GM21737 (cell line): ENCODE results near the gene KAZALD1.
A peak's percentile ranks its signal among the peaks of the same experiment; 100 is the strongest.

Source experiments
- ATAC-seq: cut with Tn5 transposase; IDR thresholded peaks from one replicate; pipeline ENCODE4 v1.9.1; 2021; ENCODE audit warnings: mild to moderate bottlenecking, moderate library complexity; ENCODE audit not compliant: unreplicated experiment

The KAZALD1 gene, protein sequence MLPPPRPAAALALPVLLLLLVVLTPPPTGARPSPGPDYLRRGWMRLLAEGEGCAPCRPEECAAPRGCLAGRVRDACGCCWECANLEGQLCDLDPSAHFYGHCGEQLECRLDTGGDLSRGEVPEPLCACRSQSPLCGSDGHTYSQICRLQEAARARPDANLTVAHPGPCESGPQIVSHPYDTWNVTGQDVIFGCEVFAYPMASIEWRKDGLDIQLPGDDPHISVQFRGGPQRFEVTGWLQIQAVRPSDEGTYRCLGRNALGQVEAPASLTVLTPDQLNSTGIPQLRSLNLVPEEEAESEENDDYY

DNA sequence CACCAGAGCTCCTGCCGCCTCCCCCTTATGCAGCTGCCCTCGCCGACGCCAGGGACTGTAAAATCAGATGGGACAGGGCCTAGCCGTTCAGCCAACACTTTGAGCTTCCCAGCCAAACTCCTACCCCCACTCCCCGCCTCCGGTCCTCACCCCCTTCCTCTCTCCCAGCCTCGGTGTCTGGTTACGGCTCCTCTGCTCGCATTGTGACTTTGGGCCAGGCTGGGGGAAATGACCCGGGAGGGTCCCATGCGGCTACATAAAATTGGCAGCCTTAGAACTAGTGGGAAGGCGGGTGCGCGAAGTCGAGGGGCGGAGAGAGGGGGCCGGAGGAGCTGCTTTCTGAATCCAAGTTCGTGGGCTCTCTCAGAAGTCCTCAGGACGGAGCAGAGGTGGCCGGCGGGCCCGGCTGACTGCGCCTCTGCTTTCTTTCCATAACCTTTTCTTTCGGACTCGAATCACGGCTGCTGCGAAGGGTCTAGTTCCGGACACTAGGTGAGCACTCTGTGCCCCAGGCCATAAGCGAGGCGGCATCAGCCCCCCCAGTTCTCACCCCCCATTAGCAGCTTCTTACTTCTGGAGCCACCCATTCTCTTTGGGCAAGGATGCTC, at the start of gene KAZALD1:
TSS of gene KAZALD1 (plus strand) at position 366 of the 608 bp plus-strand sequence. CDS start 604 bp downstream, outside the sequence.
- no peak for ATAC-seq

GRCh38 chr10:101012525-101013364, 49.0 kb upstream of the KAZALD1 start:
- peak; percentile 85 for ATAC-seq

- ATAC-seq, result no peak
Measured at GRCh38 chr10:101013365-101013825, 48.4 kb upstream of the KAZALD1 start.

DNA sequence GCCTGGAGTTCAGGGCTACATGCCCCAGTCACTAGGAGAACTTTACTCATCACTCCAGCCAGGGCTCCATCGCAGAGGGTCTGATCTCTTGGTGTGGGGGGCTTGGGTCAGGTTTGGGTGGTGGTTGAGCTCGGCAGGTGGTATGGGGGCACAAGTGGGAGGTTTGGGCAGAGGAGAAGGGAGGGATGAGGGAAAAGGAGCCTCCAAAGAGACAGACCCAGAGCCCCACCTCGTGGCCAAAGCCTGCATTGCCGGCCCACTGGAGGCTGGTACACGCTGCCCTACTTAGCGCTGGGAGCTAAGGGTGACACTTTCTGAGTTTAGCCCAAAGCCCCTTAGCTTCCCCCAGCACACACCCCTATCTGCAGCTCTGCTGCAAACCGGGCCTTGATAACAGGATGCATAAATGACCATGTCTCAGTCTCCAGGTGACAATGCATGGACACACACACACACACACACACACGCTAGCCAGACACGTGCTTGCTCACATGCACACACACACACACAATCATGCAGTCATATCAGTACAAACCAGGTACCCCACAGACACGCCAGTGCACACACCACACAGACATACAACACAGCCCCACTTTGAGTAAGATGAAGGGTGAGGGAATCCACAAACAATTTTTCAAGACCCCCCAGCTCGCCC, 47.4 kb upstream of the KAZALD1 start:
- peak; percentile 44 for ATAC-seq

GRCh38 chr10:101014966-101015581, 46.7 kb upstream of the KAZALD1 start:
- ATAC-seq, result no peak

- ATAC-seq, result no peak
Measured at GRCh38 chr10:101015582-101015973, 46.2 kb upstream of the KAZALD1 start.

- no peak for ATAC-seq
Measured at GRCh38 chr10:101016814-101017213, 45.0 kb upstream of the KAZALD1 start.

- ATAC-seq, result no peak
Measured at GRCh38 chr10:101018118-101018599, 43.6 kb upstream of the KAZALD1 start.

- no peak for ATAC-seq
Measured at GRCh38 chr10:101018600-101019439, 43.0 kb upstream of the KAZALD1 start.

DNA sequence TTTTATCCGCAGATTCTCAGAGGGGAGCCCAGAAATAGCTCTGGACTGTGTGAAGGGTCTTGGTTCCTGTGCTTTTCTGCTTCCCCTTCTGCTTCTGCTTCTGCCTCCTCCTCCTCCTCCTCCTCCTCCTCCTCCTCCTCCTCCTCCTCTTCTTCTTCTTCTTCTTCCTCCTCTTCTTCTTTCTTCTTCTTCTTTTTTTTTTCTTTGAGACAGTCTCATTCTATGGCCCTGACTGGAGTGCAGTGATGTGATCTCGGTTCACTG, 42.4 kb upstream of the KAZALD1 start:
- ATAC-seq, result no peak

- ATAC-seq, result no peak
Measured at GRCh38 chr10:101020427-101021075, 41.2 kb upstream of the KAZALD1 start.

GRCh38 chr10:101021239-101021638, 40.5 kb upstream of the KAZALD1 start:
- no peak for ATAC-seq

- no peak for ATAC-seq
Measured at GRCh38 chr10:101021692-101022251, 40.0 kb upstream of the KAZALD1 start.

DNA sequence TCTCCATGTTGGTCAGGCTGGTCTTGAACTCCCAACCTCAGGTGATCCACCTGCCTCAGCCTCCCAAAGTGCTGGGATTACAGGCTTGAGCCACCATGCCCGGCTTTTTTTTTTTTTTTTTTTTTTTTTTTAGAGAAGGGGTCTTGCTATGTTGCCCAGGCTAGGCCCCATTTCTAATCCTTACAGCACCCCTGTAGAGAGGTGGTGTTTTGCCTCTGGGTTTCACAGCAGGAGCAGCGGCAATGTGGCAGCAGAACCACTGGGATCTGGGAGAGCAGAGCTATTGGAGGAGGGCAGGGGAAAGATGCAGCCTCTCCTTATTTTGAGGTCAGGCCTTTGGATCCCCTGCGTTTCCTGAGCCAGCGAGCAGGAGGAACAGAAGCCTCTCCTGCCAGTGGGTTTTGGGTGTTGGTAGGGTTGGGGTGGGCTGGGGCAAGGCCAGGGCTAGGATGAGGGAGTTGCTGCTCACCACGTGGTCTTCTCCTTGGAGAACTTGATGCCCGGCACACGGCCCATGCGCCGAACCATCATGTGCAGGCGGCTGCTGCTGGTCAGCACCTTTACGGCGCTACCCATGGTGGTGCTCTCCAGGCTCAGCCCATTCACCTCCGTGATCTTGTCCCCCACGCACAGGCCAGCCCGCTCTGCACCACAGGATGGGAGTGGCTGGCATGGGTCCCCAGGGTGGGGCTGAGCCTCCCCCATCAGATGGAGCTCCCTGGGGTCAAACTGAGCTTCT, 38.7 kb upstream of the KAZALD1 start:
- ATAC-seq, result no peak

- no peak for ATAC-seq
Measured at GRCh38 chr10:101027106-101027720, 34.6 kb upstream of the KAZALD1 start.

DNA sequence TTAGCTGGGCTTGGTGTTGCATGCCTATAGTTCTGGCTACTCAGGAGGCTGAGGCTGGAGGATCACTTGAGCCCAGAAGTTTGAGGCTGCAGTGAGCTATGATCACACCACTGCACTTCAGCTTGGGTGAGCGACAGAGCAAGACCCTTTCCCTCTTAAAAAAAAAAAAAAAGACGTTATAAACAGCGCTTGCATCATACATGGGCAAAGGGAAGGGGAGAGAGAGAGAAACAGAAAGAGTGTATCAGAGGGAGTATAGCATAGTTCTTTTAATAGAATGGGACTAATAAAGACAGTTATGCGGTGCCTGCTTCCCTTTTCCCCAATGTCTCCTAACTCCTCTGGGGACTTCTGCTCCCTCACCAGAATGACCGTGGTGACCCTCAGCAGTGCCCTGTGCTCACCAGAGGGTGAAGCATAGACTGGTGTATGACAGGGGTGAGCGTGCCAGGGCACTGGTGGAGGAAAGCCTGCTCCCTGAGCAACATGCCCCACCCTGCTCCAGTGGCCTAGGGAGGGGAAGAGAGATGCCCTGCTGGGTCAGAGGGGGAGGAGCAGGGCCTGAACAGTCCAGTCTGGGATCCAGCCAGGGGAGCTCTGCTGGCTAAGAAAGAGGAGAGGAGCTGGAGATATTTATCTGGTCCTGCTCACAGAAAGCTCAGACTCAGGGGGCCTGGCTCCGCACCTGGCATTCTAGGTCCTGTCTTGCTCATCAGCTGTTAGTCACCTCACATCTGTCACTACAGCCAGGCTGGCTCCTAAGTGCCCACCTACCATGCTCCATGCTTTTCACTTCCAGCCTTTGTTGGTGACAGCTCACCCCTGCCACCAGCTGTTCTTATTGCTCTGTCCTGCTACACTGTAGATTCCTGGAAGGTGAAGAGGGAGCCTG, 33.1 kb upstream of the KAZALD1 start:
- no peak for ATAC-seq
